ENCODE measurements around the gene SLC38A3. TPM values are rescaled to one million over a fixed set of nuclear protein-coding genes. Genes with fewer than 3 reads are reported as not detected.
A peak's percentile ranks its signal among the peaks of the same experiment; 100 is the strongest.

Gene SLC38A3
- total RNA-seq, 1 experiment from 2014 or later = 6.0 TPM

- ATAC-seq (peak; percentile 8), DNase-seq (ENCODE audit: low read depth, low spot score) (no peak)
- Histone ChIP-seq H3K27ac (ENCODE audit: low read length) (peak overlapping the region; percentile 96), H3K9me3 (ENCODE audit: control insufficient read depth, insufficient read depth, low read depth, low read length) (no peaks in the 10 kb centered on the region), H3K4me1 (ENCODE audit: control insufficient read depth, insufficient read depth, low read length) (peaks cover 97% of the 10 kb centered on the region), H3K27me3 (ENCODE audit: control insufficient read depth, insufficient read depth, low read length) (no peaks in the 10 kb centered on the region), H3K36me3 (ENCODE audit: control insufficient read depth, insufficient read depth, low read length) (no peaks in the 10 kb centered on the region), H3K4me3 (ENCODE audit: low read depth in 2 of 2, low read length in 2 of 2) (no peak overlapping the region)
- CTCF ChIA-PET = no interaction called here
- intact Hi-C loops (cut with micrococcal nuclease; ENCODE audit: unreplicated experiment) (no loop called here), in situ Hi-C loops (cut with HindIII; ENCODE audit: low pct_unique_long_range_greater_than_20kb, low sequenced_read_pairs) (no loop called here)
- BruUV-seq (replicated peaks) = no TSS peak
- TF ChIP-seq REST (IDR thresholded peaks at IDR 0.05; ENCODE audit: insufficient read depth in 1 of 2, low read depth in 2 of 2, low read length in 1 of 2) (no peak), TCF7L2 (IDR thresholded peaks at IDR 0.05; ENCODE audit: low read depth, low read length) (no peak), CTCF (IDR thresholded peaks at IDR 0.05) (no peak)
- POLR2A ChIA-PET = no interaction called here
These were observed 37.8 kb upstream of the SLC38A3 start for GRCh38 chr3:50167069-50167840.

GRCh38 chr3:50167841-50168209 lies 37.2 kb upstream of the SLC38A3 start:
- CTCF ChIA-PET = no interaction called here
- H3K4me1 ChIP-seq (ENCODE audit: control insufficient read depth, insufficient read depth, low read length) = peaks cover 97% of the 10 kb centered on the region
- no peak overlapping the region for H3K4me3 ChIP-seq (ENCODE audit: low read depth in 2 of 2, low read length in 2 of 2)
- DNase-seq (ENCODE audit: low read depth, low spot score) (no peak), ATAC-seq (no peak)
- no peaks in the 10 kb centered on the region for H3K36me3 ChIP-seq (ENCODE audit: control insufficient read depth, insufficient read depth, low read length)
- intact Hi-C loops (cut with micrococcal nuclease; ENCODE audit: unreplicated experiment) (no loop called here), in situ Hi-C loops (cut with HindIII; ENCODE audit: low pct_unique_long_range_greater_than_20kb, low sequenced_read_pairs) (no loop called here)
- H3K9me3 ChIP-seq (ENCODE audit: control insufficient read depth, insufficient read depth, low read depth, low read length) = no peaks in the 10 kb centered on the region
- BruUV-seq (replicated peaks) = no TSS peak
- no peaks in the 10 kb centered on the region for H3K27me3 ChIP-seq (ENCODE audit: control insufficient read depth, insufficient read depth, low read length)
- TF ChIP-seq TCF7L2 (IDR thresholded peaks at IDR 0.05; ENCODE audit: low read depth, low read length) (no peak), REST (IDR thresholded peaks at IDR 0.05; ENCODE audit: insufficient read depth in 1 of 2, low read depth in 2 of 2, low read length in 1 of 2) (no peak), SIN3A (IDR thresholded peaks at IDR 0.05; ENCODE audit: borderline replicate concordance, insufficient read depth, low read depth, low read length) (no peak), CTCF (IDR thresholded peaks at IDR 0.05) (no peak), POLR2AphosphoS5 (IDR thresholded peaks at IDR 0.05; ENCODE audit: low read depth, low read length) (no peak)
- H3K27ac ChIP-seq (ENCODE audit: low read length) = peak overlapping the region; percentile 82
- POLR2A ChIA-PET = no interaction called here

Measured in Panc1 (cell line).